Measurements from ENCODE around the gene MYOM1. TPM values are rescaled to one million over a fixed set of nuclear protein-coding genes. Genes with fewer than 3 reads are reported as not detected.

MYOM1 gene
- total RNA-seq, 2 experiments from 2014 or later: 2.4 to 3.8 TPM

GRCh38 chr18:3216987-3217386, 2.8 kb downstream of the MYOM1 start:
- H3K4me2 ChIP-seq (ENCODE audit: low read length): no peak overlapping the region
- no peak for TF ChIP-seq CTCF (conservative IDR thresholded peaks at IDR 0.05; ENCODE audit: low read length)
- no peak for TF ChIP-seq EZH2phosphoT487 (IDR thresholded peaks at IDR 0.05; ENCODE audit: borderline replicate concordance, low read depth, low read length)
- H3K4me1 ChIP-seq (ENCODE audit: insufficient read depth, low read length, poor library complexity, severe bottlenecking): peaks cover 12% of the 10 kb centered on the region
- H3K27ac ChIP-seq (ENCODE audit: low read depth, low read length, poor library complexity, severe bottlenecking): no peak overlapping the region
- ChIA-PET POLR2A (interaction anchor here (0.5 to 0.8 kb wide), 3 partner anchors 13 to 473 kb away, joined by 3 to 5 read pairs (median 3); no protein-coding TSS in a partner anchor), CTCF (ENCODE audit: unreplicated experiment) (no interaction called here)
- DNase-seq (ENCODE audit: low spot score): no peak
- no peaks in the 10 kb centered on the region for H3K9me3 ChIP-seq (ENCODE audit: low read length)
- BruUV-seq (replicated peaks): no TSS peak
- H4K20me1 ChIP-seq (ENCODE audit: insufficient read depth, low read length): no peaks in the 10 kb centered on the region
- no peaks in the 10 kb centered on the region for H3K36me3 ChIP-seq (ENCODE audit: insufficient read depth, low read length)
- no peak overlapping the region for H3K4me3 ChIP-seq (ENCODE audit: low read depth, low read length, poor library complexity, severe bottlenecking)
- no peak overlapping the region for H2AFZ ChIP-seq (ENCODE audit: low read length)
- no peaks in the 10 kb centered on the region for H3K9me2 ChIP-seq (ENCODE audit: insufficient read depth, low read length)
- no peaks in the 10 kb centered on the region for H3K79me2 ChIP-seq (ENCODE audit: insufficient read depth, low read depth, low read length)
- intact Hi-C loops (cut with micrococcal nuclease; ENCODE audit: unreplicated experiment): no loop called here

DNA sequence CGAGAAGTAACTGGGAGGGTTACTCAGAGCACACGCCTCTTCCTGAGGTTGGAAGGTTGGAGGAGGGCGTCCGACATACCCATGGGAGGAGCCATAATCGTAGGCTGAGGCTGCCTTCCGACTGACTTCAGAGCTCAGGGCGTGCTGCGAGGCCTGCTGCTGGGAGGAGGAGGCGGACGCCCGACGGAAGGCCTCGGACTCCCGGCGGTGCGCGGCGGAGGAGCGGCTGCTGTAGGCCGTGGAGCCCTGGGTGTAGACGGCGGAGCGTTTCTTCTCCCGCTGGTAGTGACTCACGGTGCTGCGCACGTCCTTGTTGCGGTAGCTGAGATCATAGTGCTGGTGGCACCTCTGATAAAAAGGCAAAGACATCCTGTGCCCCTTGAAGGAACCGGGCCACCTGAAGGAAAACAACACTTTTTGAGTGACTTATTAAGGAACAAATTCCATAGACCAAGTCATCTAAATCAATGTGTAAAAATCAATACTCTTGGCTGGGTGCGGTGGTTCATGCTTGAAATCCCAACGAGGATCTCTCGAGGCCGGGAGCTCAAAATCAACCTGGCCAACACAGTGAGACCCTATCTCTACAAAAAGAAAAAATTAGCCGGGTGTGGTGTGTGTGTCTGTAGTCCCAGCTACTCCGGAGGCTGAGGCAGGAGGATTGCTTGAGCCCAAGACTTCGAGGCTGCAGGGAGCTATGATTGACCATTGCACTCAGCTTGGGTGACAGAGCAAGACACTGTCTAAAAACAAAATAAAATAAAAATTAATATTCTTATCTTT, 4.7 kb downstream of the MYOM1 start:
- H4K20me1 ChIP-seq (ENCODE audit: insufficient read depth, low read length): no peaks in the 10 kb centered on the region
- DNase-seq (ENCODE audit: low spot score): no peak
- peaks cover 12% of the 10 kb centered on the region for H3K4me1 ChIP-seq (ENCODE audit: insufficient read depth, low read length, poor library complexity, severe bottlenecking)
- POLR2A ChIA-PET: no interaction called here
- no TSS peak for BruUV-seq (replicated peaks)
- no peaks in the 10 kb centered on the region for H3K36me3 ChIP-seq (ENCODE audit: insufficient read depth, low read length)
- no peaks in the 10 kb centered on the region for H3K9me2 ChIP-seq (ENCODE audit: insufficient read depth, low read length)
- H3K4me3 ChIP-seq (ENCODE audit: low read depth, low read length, poor library complexity, severe bottlenecking): no peak overlapping the region
- no peak overlapping the region for H3K27ac ChIP-seq (ENCODE audit: low read depth, low read length, poor library complexity, severe bottlenecking)
- intact Hi-C loops (cut with micrococcal nuclease; ENCODE audit: unreplicated experiment): no loop called here
- H3K4me2 ChIP-seq (ENCODE audit: low read length): no peak overlapping the region
- no peak for TF ChIP-seq EZH2phosphoT487 (IDR thresholded peaks at IDR 0.05; ENCODE audit: borderline replicate concordance, low read depth, low read length)
- TF ChIP-seq CTCF (conservative IDR thresholded peaks at IDR 0.05; ENCODE audit: low read length): no peak
- no peak overlapping the region for H2AFZ ChIP-seq (ENCODE audit: low read length)
- CTCF ChIA-PET (ENCODE audit: unreplicated experiment): no interaction called here
- no peaks in the 10 kb centered on the region for H3K9me3 ChIP-seq (ENCODE audit: low read length)
- H3K79me2 ChIP-seq (ENCODE audit: insufficient read depth, low read depth, low read length): no peaks in the 10 kb centered on the region
